GM21515 (cell line): ENCODE results near the gene SDF2L1.

Experiments
- ATAC-seq: cut with Tn5 transposase; IDR thresholded peaks from one replicate; pipeline ENCODE4 v1.9.1; 2021; ENCODE audit not compliant: unreplicated experiment

SDF2L1 gene

DNA sequence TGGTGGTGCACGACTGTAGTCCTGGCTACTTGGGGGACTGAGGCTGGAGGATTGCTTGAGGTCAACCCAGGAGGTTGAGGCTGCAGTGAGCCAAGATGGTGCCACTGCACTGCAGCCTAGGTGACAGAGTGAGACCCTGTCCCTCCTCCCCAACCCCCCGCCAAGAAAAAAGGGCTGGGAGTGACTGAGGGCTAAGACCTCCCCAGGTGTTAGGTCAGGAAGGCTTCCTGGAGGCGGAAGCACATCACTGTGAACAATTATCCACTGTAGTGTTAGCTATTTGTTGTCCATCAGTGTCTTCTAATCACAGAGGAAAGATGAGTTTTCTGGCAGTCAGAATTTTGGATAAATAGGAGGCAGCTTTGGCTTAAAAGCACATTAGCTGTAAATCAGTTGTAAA is 21.1 kb upstream of the SDF2L1 start:
- no peak for ATAC-seq

DNA sequence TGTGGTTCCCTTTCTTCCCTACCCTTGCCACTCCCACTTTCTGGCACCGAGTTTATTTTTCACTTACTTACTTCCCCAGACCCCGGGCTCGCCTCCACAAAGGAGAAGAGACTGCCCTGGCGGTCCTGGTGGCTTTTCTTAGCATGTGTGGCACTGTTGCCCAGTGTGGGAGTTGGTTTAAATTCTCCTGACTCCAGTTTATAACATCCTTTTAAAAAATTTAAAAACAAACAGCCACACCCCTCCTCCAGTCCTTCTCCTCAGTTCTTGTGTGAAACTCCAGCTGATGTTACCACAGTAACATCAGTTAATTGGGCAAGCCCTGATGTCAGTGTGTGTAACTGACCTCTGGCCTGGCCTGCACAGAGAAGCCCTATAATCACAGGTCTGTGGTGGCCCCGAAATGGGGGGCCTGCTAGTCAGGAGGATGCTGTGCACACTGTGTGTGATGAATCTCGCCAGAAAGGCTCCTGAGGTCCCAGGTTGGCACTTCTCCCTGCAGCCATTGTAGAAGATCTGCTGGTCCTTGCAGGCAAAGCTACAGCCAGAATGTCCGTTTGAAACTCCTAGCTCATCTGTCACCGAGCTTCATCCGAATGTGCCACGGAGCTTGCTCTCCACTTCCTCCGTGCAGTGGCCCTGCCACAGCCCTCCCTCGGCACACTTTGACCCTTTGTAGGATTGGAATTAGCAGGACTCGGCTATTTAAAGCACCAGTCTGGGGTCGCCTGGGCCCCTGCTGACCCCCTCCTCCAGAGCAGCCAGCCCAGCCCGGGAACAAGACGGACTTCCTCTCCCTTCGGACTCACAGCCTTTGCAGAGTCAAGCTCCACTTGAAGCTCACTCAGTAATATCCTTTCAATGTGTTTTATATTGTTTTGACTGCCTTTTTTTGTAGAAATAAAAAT is 19.8 kb upstream of the SDF2L1 start:
- no peak for ATAC-seq

DNA sequence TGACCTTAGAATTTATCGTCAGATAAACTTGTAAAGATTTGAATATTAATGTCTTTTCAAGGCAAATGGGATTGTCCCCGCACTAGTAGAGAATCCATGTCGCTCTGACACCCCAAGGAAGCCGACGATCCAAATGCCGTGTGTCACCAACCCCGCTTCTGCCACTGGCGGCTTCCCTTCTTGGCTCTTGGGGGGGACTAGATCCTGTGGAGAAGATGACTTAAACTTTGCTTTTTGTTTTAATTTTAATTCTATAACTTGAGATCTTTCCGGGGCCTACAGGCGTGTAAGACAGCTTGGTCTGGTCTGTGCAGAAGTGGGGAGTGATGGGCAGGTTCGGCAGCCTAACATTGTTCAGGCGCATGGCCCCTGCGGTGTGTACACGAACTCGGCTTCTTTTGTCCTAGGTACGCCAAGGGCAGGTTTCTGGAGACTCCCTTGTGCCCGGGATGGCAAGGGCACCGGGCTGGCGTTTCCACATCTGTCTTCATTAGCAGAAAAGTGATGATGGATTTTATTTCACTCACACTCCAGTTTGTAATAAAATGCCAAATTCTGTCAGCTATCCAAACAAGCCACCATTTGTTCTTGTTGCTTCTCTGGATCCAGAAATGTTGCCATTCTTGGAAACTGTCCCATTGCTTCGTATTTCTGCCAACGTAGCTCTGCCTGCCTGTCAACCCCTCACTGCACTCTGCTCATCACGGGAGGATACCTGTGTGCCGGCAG is 19.0 kb upstream of the SDF2L1 start:
- no peak for ATAC-seq

DNA sequence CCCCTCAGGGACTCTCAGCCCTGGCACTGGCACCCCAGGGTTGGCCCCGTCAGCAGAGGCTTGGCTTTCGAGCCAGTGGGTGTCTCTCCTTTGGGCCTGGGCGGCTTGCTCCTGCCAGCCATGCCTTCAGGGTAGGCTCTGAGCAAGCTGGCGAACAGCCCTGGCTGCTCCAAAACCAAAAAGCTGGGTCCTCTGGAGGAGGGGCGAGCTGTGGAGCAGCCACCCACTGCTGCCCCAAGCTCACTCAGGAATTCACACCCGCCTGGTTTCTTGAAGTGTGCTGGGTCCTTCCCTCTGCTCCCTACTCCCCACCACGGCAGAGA is 18.5 kb upstream of the SDF2L1 start:
- no peak for ATAC-seq

DNA sequence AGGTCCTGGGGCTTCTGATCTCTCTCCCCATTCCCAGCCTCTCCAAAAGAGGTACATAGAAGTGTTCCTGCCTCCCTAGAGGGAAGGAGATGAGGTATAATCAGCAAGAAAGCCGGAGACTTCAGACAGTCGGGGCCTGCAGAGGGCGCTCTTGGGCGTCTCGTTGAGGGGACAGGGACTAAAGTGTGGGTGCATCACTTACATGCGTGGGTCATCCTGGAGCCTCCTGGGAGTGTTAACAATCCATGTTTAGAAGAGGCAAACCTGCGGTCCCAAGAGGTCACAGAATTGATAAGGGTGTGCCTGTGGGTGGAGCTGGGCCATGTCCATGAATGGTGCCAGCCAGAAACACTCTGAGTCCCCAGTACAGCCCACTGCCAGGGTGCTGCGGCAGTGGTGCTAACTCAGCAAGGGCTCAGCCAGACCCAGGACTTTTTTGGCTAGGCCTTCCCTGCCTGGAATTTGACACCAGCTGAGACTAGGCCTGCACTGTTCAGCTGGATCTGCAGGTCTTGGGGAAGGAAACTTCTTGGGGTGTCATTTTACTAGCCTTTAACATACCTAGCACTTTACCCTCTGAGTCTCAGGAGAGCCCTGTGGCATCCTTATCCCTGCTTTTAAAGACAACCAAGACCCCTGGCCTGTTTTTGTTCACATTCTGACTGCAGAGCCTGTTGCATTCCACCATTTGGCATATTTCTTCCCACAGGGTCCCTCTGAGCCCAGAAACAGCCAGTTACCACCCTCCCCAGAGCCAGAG is 17.8 kb upstream of the SDF2L1 start:
- ATAC-seq, result no peak

DNA sequence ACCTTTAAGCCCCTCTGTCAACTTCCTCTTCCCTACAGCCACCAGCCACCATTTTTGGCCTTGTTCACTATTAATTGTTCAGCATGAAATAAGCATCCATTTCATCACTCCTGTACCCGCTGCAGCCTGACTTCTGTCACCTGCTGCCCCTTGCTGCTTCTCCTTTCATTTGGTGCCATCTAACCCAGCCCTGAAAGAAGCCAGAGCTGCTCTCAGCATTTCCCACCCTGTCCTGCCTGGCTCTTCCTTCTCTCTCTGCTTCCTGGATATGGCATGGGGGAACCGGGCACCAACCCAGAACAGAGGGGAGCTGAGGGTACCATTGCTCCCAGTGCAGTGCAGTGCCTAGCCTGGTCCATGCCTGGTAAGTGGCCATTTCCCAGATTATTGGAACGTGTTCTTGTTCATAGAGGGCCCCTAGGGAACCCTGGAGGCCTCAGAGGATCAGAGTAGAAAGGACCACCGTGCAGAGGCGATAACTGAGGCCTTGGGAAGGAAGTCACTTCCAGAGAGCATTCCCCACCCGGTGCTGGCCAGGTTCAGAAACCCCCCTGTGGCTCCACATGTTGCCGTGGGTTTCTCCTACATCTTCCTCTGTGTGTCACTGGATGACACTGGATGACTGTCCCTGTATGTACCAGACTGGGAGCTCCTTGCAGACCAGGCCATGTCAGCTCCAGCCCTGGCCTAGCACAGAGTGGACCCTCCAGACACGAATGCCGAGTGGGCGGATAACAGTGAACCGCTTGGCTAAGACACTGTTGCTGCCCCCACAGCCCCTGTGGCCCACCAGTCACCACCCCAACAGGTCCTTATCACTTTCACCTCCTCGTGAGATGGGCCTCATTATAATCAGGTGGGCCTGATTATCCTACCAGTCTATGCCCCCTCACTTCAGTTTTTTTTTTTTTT is 17.0 kb upstream of the SDF2L1 start:
- no peak for ATAC-seq

DNA sequence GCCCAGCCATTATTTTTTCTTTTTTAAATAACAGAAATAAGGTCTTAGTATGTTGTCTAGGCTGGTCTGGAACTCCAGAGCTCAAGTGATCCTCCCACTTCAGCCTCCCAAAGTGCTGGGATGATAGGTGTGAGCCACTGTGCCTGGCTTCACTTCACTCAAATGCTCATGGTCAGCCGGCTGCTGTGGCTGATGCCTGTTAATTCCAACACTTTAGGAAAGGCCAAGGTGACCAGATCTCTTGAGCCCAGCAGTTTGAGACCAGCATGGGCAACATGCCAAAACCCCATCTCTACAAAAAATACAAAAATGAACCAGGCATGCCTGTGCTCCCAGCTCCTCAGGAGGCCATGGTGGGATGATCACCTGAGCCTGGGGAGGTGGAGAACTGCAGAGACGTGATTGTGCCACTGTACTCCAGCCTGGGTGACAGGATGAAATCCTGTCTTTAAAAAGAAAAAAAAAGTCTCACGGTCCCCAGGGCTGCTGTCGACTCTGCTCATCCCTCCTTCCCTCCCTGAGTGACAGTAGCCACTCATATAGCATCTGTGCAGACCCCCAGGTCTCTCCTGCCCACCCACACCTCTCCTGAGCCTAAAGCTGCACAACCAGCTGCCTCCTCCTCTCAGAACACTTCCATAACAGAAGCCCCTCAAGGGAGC is 15.9 kb upstream of the SDF2L1 start:
- ATAC-seq, result no peak

DNA sequence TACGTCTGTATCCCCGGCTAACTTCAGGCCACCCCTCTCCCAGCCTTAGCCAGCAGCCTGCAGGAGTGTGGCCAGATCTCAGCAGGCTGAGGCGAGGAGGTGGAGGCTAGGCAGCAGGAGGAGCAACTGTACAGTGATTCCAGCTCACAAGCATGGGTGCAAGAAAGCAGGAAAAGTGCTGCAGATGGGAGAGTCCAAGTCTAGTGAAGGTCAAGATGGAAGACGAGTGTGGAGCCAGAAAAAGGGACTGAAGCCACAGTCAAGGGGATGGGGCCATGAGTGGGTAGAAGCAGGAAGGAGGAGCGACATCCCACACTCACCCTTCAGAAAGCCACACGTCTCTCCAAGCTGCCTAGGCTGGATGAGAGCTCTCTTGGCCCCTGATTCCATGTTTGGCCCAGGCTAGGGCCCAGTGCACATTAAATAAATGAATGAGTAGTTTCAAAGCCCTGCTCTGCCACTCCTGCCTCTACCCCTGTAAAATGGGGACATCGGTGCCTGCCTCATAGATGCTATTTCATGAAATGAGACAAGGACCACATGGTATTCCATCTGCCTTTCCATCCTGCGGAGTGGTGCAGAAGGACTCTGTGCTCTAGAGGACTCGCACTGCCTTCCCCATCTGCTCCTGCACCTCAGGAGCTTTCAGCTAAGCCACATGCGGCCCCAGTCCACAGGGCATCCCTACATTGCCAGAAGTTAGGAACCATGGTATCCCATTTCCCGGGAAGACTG is 15.2 kb upstream of the SDF2L1 start:
- no peak for ATAC-seq

DNA sequence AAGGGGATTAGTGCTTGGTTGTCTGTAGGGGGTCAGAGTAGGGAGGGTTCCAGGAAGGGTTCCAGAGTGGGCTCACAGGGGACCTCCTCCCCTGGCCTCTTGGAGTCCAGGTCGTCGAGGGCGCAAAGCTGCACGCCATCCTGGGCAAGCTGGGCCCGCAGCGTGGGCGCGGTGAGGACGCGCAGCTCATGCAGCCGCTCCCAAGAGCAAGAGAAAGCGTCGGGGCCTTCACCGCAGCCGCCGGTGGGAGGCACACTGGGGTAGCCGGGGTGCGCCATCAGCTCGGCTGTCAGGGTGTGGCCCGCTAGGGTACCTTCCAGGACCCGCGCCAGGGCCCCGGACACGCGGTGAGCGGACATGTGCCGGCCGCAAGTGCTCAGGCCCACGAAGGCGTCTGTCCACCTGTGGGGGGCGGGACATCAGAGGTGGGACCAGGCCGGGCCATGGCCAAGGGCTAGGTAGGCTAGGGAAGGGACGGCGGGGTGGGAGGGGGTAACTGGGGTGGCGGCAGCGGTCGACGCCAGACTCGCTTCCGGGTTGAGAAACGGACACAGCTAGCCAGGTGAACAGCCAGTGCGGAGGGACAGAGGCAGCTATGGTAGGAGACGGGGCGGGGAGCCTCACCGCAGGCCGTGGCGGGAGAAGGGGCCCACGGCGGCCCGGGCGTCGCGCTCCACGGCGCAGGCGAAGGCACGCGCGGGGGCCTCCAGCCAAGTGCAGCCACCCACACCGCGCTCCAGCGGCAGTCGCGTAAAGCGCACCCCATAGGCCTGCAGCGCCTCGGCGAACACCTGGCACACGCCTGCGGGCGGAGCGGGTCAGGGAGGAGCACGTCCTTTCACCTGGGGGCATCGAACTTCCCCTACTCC is 13.5 kb upstream of the SDF2L1 start:
- no peak for ATAC-seq

DNA sequence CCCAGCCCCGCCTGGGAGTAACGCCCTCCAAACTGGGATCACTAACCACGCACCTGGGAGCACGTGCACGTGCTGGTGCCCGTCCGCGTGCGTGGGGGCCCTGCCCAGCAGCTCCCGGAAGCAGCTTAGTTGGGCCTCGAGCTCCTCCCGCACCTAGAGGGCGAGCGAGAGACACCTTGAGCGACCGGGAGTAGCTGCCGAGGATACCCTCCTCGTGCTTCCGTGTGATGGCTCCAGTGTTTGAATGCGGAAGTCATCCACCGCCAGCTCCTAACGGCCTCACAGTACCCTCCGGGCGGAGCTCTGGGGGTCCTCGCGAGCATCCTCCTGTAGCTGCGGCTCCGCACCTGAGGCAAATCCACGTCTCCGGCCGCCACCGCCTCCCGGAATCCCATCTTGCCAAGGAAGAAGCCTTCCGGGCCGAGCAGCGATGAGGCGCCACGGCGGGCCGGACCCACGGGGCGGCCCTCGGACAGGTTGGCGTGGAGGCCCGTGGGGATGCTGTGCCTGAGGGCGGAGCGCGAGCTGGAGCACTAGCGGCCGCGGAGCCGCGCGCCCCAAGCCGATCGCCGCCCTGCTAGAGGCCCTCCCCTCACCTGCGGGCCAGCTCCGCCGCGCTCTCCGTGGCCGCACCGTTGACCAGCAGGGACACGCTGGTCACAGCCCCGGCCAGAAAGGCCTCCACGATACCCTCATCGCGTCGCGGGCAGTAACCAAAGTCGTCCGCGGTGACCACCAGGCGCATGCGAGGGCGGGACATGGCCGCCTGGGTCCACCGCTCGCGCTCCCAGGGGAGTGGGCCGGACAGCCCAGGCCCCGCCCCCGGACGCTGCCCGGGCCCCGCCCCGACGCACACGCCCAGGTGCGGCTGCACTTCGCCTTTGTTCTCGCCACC is 12.6 kb upstream of the SDF2L1 start, which contains the start of gene YDJC:
Gene YDJC (minus strand): TSS at position 768 of the 895 bp plus-strand sequence. CDS start 8 bp downstream, at position 760.
- peak; percentile 74 for ATAC-seq

DNA sequence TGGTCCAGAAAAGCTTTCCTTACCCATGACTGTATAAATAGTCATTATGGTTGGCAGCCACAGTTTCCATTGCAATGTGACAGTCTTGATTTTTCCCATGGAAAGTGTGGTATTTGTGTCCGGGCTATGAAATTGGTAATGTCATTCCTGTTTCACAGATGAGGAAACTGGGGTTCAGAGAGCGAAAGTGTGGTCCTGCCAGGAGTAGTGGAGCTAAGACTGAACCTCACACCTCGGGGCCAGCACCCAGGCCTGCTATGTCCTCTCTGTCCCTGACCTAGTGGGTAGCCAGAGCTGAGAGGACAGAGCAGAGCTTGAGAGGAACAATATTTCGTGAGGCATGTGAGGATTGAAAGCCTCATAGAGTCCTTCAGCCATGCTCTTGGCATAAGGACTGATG is 11.1 kb upstream of the SDF2L1 start:
- no peak for ATAC-seq

DNA sequence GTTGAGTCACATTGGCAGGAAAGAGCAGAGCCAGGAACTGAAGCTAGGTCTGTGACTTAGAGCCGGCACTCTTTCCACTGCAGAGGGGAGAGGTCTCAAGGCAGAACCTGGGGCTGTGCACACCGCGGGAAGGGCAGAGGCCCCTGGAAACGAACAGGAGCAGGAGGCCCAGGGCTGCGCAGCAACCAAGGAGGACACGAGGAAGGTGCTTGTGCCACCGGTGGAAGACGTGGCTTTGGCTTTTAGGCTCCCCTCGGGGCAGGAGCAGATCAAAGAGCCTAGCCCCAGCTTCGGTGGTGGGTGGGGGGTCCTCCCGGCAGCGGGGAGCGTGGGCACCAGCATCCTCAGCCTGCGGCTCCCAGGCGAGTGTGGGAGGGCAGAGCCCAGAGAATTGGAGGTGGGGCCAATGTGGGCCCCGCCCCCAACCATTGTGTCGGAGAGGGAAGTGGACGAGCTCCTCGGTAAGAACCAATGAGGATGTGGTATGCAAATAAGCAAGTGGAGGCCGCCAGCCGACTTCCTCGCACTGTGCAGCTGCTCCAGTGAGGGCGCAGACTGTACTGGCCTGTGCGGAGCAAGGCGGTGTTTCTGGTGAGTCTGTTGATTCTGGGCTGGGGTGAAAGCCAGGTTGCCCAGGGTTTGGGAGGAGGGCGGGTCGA is 9.7 kb upstream of the SDF2L1 start, which contains the start of gene CCDC116:
Gene CCDC116 (plus strand): TSS at position 524 of the 659 bp plus-strand sequence. CDS start 422 bp downstream, outside the sequence.
- ATAC-seq, result no peak

DNA sequence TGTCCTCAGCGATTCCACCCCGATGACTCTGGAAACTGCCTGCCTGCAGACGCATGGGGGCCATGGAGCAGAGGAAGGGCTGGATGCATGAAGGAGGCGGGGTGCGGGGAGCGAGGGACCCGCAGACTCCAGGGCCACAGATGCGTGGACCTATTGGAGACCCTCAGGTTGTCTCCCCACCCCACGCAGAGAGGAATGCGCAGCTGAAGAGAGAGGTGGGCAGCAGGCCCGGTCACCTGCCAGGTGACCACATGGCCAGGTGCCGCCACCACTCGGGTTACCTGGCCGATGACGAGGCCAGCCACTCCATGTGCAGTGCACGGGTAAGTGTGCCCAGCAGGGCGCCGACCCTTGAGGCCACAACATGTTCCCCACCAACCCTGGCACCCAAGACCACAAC is 9.2 kb upstream of the SDF2L1 start:
- no peak for ATAC-seq

DNA sequence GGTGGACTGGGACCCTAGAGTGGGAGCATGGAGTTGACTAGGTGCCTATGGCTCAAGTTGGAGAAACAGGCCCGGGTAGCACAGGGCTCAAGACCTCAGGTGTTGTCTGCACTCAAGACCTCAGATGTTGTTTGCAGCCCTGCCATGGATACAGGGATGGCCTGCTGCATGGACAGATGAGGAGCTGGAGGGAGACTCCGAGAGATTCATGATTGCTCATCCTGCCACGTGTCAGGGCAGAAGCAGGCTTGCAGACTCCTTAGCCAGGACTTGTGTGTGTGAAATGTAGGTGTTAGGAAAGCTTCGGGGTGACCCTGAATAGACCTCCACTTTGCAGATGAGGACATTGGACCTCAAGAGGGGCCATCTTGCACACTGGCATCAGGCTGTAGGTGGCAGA is 8.6 kb upstream of the SDF2L1 start:
- ATAC-seq, result no peak

DNA sequence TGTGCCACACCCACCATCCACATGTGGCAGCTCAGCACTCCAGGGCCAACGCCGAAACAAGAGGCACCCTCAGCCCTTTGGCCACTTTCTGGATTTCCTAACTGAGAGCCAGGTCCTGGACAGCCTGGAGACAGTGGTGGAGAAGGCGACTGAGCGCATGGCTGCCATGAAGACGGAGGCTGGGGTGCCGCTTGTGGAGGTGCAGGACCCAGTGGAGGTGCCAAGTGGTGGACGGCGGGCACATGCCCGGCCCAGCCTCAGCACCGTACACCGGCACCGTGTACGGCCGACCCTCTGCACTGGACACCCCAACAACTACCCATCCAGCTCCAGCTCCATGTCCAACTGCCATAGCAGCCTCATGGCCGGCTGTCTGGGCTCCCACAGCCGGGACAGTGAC is 8.0 kb upstream of the SDF2L1 start:
- no peak for ATAC-seq

DNA sequence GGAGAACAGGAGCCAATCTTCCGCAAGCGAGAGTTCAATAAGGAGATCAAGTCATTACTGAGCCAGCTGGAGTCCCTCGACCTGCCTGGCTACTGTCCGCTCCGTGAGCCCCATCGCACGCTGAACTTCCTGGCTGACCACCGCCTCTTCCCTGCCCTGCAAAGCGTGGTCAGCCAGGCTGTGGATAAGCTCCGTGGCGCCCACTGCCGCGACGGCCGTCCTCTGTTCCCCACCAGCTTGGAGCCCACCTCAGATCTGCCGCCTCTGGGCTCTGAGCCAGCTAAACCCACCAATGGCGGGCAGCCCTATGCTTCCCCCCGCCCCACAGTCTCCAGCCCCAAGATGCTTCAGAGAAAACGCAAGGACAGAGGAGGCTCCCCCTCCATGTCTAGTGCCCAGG is 7.3 kb upstream of the SDF2L1 start:
- ATAC-seq, result no peak
